Coronary artery (tissue), 2 donors: ENCODE results near the gene CEP164.

ENCODE experiments used
- DNase-seq: peaks from one replicate; pipeline ENCODE4 v3.0.0-alpha.2; 2017; ENCODE audit warnings: low spot score
- H3K27ac ChIP-seq, 2 donors: fragments of 200-600 bp; sonication (generic); one replicate each; pipeline ENCODE4 v1.5.1; 2016 to 2019
- H3K4me3 ChIP-seq: fragments of 200-600 bp; sonication (generic); 2 replicates; pipeline ENCODE4 v1.5.1; 2016; ENCODE audit warnings: mild to moderate bottlenecking, moderate library complexity
- TF ChIP-seq, protein P1 (sequence below): fragments of 200-600 bp; sonication (generic); IDR thresholded peaks from one replicate; pipeline ENCODE4 v1.5.1; 2019; ENCODE audit warnings: antibody characterized with exemption

CEP164 gene

DNA sequence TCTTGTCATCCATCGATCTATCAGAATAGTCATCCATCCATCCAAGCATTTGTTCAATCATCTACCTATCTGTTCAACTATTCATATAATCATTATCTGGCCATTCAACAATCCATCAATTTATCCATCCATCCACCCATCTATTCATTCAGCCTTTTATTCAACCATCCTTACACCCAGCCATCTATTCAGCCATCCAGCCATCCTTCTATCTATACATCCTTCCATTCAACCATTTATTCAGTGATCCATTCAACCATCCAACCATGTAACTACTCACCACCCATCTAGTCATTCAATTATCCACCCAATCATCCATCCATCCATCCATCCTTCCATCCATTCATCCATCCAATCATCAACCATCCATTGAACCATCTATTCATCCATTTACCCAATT lies 106.8 kb downstream of the CEP164 start:
- no peak for DNase-seq
- TF ChIP-seq, protein P1, sequence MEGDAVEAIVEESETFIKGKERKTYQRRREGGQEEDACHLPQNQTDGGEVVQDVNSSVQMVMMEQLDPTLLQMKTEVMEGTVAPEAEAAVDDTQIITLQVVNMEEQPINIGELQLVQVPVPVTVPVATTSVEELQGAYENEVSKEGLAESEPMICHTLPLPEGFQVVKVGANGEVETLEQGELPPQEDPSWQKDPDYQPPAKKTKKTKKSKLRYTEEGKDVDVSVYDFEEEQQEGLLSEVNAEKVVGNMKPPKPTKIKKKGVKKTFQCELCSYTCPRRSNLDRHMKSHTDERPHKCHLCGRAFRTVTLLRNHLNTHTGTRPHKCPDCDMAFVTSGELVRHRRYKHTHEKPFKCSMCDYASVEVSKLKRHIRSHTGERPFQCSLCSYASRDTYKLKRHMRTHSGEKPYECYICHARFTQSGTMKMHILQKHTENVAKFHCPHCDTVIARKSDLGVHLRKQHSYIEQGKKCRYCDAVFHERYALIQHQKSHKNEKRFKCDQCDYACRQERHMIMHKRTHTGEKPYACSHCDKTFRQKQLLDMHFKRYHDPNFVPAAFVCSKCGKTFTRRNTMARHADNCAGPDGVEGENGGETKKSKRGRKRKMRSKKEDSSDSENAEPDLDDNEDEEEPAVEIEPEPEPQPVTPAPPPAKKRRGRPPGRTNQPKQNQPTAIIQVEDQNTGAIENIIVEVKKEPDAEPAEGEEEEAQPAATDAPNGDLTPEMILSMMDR = no peak
- H3K27ac ChIP-seq = no peak overlapping the region
- no peak overlapping the region for H3K4me3 ChIP-seq

DNA sequence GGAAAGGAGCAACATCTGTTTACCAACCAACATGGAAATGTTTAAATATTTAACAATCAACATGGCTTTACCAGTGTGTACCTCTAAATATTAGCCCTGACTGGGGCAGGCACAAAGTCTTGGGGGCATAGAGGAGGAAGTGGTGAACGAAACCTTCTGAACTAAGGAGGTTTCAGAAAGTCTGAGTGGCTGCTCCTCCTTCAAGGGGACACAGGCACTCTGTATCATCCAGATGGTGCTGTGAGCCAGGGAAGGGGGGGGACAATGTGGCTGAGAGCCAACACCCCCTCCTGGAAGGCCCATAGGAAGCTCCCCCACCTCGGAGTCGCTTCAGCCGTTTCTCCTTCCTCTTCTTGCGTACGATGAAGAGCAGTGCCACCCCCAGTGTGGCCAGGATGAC lies 107.7 kb downstream of the CEP164 start:
- Histone ChIP-seq H3K27ac (no peak overlapping the region), H3K4me3 (no peak overlapping the region)
- TF ChIP-seq, protein P1 = no peak
- no peak for DNase-seq

DNA sequence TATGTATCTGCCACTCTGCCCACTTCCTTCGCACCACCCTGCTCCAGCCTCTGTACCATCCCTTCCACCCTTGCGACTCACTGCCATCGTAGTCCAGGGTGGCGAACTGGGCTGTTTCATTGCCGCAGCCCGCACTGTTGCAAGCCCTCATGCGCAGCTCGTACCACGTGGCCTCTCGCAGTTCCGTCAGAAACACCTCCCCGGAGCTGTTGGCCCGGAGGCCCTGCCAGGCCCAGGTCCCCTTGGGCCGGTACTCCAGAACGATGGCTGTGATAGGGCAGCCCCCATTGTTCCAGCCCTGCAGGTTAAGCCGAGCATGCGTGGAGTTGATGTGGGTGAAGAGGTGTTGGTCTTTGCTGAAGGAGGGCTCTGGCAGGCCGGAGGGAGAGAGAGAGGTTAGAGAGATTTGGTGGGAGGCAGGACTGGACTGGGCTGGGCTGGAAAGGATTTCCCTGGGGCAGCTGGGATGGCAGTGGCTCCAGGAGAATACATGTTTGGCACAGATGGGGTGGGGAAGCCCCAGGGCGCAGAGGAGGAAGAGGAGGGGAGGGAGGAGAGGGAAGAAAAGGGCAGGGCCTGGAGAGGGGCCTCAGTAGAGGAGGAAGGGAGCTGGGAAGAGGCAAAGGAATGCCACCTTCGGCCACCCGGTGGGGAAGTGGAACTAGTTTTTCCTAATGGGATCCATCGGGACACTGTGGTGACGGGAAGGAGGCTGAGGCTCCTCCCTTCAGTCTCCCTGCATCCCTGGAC lies 109.6 kb downstream of the CEP164 start:
- DNase-seq = no peak
- Histone ChIP-seq H3K27ac (no peak overlapping the region), H3K4me3 (no peak overlapping the region)
- TF ChIP-seq, protein P1 = no peak

DNA sequence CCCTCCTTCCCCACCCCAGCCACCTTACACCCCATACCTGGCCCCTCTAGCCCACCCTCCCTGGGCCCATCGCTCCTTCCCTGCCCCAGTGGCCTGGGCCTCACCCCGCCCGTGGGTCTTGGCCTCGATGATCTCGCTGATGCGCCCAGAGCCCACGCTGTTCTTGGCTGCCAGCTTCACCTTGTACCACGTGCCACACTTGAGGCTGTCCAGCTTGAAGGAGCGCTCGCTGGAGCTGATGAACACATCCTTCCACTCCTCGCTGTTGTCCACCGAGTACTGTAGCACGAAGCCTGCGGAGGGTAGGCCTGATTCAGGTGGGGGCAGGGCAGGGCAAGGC lies 110.1 kb downstream of the CEP164 start:
- TF ChIP-seq, protein P1 = no peak
- H3K27ac ChIP-seq = no peak overlapping the region
- DNase-seq = no peak
- no peak overlapping the region for H3K4me3 ChIP-seq

DNA sequence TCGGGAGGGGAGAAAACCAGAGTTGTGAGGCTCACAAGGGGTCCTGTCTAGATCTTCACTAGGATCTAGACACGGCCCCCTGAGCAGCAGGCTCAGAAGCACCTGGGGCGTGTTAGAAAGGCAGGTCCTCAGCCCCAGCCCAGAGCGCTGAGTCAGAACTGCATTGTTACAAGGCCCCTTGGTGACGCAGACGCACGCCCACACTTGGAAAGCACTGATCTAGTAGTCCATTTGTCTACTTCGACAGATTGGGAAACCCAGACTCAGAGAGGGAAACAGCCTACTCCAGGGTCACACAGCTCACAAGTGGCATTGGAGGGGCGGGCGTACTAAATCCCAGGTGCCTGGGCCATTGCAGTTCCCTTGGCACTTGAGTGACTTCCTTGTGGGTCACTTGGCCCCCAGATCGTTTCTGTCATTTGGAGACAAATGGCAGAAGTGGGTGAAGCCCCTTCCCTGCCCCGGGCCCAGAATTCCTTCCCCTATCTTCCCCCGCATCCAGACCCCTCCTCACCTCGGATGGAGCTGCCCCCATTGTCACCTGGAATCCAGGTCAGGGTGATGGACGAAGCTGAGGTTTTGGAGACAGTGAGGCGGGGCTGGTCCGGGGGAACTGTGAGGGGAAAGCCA lies 110.8 kb downstream of the CEP164 start:
- TF ChIP-seq, protein P1 = no peak
- no peak for DNase-seq
- Histone ChIP-seq H3K4me3 (no peak overlapping the region), H3K27ac (no peak overlapping the region)

DNA sequence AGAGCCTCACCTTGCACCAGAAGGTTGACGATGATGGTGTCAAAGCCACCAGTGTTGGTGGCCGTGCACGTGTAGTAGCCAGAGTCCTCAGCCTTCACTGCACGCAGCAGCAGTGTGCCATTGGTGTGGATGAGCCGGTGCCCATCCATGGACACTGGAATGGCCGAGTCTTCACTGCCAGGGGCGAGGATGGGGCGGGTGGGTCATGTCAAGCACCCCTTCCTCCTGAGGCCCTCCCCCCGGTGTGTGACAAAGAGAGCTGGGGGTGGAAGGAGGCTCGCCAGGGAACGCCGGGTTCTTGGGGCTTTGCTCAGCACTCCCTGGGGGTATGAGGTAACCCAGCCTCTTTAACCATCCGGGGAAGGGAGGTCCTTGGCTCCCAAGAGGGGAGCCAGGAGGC lies 111.6 kb downstream of the CEP164 start:
- Histone ChIP-seq H3K4me3 (no peak overlapping the region), H3K27ac (no peak overlapping the region)
- TF ChIP-seq, protein P1 = no peak
- DNase-seq = no peak

DNA sequence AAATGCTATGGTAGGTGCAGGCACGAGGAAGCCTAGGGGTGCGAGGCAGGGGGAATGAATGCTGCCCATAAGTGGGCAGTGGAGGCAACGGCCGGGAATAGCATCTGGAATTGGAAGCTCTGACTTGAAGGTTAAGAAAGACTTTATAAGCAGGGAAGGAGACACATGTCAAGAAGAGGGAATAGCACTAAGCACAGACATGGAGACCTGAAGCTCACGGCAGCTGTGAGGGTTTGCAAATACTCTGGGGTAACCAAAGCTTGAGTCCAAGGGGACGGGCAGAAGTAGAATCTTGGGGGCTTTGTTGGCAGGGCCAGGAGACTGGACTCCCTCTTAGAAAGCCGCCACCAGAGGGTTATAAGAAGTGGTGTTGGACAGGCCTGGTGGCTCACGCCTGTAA lies 112.6 kb downstream of the CEP164 start:
- H3K27ac ChIP-seq = no peak overlapping the region

More for the DNA sequence above, 112.6 kb downstream of the CEP164 start:
- TF ChIP-seq, protein P1 = no peak
- H3K4me3 ChIP-seq = no peak overlapping the region
- DNase-seq = no peak
